DMS114 treated with DMSO at 0.1 percent for 48 hours (cell line): ENCODE data around the gene COG3.

Experiments used
- DNase-seq: peaks from one replicate; lab custom pipeline; 2025; ENCODE audit not compliant: unreplicated experiment; lab: John Stamatoyannopoulos, UW

COG3 gene

GRCh38 chr13:45541806-45542205 is 77.1 kb downstream of the COG3 start:
- DNase-seq: no peak

GRCh38 chr13:45542391-45542790 is 77.7 kb downstream of the COG3 start:
- no peak for DNase-seq

DNA sequence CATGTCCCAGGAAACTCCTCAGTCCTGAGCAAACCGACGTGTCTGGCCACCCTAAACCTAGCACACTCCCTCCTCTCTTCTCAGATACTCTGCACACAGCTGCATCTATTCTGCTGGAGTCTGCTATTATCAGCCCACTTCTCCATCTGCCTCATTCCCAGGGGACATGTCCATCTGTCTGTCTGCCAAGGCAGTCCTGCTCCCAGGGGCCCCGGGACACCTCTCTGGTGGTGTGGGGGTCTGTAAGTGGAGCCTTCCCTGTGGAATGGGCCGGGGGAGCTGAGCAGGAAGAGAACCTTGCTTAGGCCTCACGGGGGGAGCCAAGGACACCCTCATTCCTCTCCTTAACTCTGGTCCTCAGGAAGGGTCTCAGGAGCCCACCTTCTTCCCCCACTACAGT is 78.1 kb downstream of the COG3 start:
- no peak for DNase-seq

GRCh38 chr13:45544520-45544919 is 79.8 kb downstream of the COG3 start:
- DNase-seq: no peak

DNA sequence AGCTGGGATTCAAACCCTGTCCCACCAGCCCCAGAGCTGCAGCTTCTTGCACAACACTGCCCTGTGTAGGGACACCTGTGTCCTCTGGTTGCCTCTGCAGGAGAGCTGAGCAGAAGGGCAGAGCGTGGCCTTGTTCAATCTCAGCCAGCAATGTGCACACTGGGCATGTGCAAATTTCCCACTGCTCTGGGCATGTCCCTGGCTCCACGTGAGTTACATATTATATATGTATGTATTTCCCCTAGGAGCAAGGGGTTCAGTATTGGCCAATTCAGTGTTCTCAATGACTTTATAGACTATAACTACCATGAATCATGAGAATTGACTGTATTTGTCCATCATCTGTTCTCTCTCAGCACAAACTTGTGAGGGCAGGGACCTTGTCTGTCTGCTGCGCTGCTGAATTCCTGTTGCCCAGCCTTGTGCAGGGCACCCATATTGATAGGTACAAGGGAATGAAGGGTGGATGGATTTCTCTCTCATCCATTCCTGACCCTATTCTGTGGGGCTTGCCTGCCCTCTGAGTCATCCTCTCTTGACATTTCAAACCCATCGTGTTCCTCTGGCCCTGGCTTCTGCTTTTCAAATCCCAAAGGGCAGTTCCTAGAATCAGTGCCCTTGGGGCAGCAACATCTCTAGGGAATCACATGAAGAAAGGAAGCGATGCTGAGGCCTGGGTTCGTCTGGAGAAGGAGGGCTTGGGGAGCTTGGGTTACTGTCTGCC is 81.1 kb downstream of the COG3 start:
- DNase-seq: no peak

DNA sequence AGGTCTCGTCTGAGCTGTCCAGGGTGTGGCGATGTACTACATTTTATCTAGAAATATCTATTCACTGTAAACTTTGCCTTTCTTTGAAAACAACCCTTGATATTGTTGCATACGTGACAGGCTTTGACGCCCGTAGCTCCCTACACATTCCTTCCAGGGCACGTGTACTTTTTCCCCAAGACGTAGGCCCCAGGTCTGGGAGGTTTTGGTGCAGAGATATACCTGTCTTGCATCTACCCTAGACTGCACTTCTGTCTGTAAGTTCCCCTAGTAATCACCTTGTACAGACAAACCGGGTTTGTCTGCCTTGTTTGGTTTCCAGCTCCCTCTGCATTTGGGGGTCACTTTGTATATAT is 81.6 kb downstream of the COG3 start:
- no peak for DNase-seq

GRCh38 chr13:45548281-45548680 is 83.5 kb downstream of the COG3 start:
- DNase-seq: no peak

- no peak for DNase-seq
These were observed 89.9 kb downstream of the COG3 start for GRCh38 chr13:45554604-45555109.

DNA sequence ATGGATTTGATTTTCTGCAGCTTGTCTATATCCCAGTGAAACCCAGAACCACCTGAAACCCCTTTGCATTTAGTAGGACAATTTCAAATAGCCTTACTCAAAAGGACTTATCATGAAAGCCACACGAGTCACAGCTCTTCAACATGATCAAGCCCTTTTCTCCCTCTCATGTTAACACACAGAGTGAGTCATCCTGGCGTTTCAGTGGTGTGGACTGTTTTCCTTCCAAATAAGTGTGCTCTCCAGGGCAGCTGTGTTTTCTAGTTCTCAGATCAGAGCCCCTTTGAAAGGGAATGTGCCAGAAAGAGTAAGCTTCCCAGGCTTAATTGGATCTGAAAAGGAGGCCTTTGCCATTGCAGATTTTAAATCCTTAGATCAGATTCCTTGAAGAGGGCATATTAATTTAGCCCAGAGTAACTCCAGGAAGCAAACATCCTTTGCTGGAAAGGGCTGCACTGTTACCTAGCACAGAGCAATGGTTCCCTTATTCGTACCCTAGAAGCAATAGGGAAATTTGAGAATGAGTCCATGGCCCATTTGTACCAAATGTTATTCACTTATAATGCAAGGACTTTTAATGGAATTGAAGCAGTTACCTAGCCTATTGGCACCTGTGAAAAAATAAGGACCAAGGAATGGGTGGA is 99.5 kb downstream of the COG3 start:
- no peak for DNase-seq

DNA sequence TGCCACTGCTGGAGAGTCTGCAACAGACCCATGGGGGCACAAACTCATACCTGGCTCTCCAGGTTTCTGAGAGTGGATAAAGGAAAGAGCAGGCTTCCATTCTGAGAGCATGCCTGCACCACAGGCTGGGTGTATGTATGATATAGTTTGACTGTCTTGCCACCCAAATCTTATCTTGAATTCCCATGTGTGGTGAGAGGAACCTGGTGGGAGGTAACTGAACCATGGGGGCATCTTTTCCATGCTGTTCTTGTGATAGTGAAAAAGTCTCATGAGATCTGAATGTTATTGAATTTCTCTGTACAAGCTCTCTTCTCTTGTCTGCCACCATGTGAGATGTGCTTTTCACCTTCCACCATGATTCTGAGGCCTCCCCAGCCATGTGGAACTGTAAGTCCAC is 100.6 kb downstream of the COG3 start:
- DNase-seq: no peak

GRCh38 chr13:45575146-45575829 is 110.5 kb downstream of the COG3 start:
- no peak for DNase-seq

GRCh38 chr13:45575830-45576180 is 111.1 kb downstream of the COG3 start:
- no peak for DNase-seq

- DNase-seq: no peak
These were observed 111.7 kb downstream of the COG3 start for GRCh38 chr13:45576466-45576865.

DNA sequence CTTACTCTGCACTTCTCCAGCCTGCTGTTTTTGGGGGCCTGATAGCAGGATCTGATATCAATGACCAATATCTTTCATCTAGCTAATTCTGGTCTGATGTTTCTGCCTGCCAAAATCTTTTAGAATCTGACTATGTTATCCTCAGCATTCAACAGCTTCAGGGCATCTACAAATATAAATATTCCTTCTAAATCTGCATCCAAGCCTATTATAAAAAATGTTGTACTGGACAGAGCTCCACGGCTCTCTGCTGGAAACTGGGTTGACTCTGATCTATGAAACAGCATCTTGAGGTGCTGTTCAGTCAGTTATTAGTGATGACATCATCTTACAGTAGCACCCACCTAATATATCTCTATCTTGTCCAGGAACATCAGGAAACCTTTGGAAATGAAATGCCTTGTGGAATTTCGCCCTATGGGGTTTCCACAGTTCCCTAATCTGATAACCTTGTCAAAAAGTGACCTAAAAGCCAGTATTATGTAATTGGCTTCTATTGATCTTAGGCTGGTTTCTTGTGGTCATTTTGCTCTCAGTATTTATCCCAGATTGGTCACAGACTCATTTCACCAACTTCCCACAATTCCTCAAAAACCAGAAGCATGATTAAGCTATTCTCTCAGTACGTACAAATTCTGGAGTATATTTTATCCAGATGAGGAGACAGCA is 117.8 kb downstream of the COG3 start:
- no peak for DNase-seq

DNA sequence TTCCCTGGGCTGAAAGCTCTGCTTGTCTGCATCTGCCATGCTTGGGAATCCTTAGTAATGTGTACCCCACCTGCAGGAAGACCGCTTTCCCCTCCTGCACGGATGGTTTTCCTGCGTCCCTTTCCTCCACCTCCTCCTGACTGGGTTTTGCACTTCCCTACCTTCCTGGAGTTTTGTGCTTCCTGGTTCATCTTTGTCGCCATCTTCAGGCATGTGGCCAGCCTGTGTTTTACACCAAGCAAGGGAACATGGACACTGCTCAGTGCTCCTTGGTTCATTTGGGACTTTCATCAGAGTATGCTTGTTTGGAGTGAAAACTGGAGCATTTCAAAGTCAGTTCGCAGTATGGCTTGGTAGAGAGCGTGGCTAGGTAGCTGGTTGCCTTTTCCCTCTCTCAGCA is 120.1 kb downstream of the COG3 start:
- no peak for DNase-seq
